ENCODE measurements around the gene FBXW4. TPM values are rescaled to one million over a fixed set of nuclear protein-coding genes. Genes with fewer than 3 reads are reported as not detected.

The FBXW4 gene
- total and polyA plus RNA-seq, 8 donors, result 36.6 to 95.3 (median 42.6) TPM

DNA sequence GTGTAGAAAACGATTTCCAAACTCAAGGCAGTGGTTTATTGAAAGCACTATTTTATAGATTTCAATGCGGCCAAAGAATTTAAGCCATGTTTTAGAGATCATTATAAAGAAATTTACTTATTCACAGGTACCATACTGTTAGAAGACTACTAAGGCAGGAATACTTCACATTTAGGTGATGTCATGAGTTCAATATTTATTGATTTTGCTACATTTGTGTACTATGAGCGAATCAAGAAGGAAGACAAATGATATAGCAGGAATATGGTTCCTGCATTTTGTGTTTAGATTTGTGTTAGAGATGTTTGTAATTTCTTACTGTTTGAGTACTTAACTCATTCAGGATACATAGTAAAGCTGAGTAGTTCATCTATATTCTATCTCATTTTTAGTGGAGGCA lies 1.7 kb upstream of the FBXW4 start:
- Histone ChIP-seq H3K36me3 (peaks cover 0 to 5% (median 0%) of the 10 kb centered on the region in 4 donors), H3K27me3 (no peaks in the 10 kb centered on the region), H3K4me1 (peaks cover 7 to 32% (median 22%) of the 10 kb centered on the region in 4 donors), H3K9me3 (no peaks in the 10 kb centered on the region), H3K27ac (no peak overlapping the region), H3K4me3 (no peak overlapping the region)
- 91 to 93% (median 92%) methylated on average over 3 of the region's 3 CpGs for WGBS, 5 donors
- intact Hi-C loops (cut with DNase I; ENCODE audit: low total_unique reads), result no loop called here
- no peak for DNase-seq
- TF ChIP-seq, protein P1, sequence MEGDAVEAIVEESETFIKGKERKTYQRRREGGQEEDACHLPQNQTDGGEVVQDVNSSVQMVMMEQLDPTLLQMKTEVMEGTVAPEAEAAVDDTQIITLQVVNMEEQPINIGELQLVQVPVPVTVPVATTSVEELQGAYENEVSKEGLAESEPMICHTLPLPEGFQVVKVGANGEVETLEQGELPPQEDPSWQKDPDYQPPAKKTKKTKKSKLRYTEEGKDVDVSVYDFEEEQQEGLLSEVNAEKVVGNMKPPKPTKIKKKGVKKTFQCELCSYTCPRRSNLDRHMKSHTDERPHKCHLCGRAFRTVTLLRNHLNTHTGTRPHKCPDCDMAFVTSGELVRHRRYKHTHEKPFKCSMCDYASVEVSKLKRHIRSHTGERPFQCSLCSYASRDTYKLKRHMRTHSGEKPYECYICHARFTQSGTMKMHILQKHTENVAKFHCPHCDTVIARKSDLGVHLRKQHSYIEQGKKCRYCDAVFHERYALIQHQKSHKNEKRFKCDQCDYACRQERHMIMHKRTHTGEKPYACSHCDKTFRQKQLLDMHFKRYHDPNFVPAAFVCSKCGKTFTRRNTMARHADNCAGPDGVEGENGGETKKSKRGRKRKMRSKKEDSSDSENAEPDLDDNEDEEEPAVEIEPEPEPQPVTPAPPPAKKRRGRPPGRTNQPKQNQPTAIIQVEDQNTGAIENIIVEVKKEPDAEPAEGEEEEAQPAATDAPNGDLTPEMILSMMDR (IDR thresholded peaks at IDR 0.05), result no peak
- TF ChIP-seq EP300 (IDR thresholded peaks at IDR 0.05) (no peak), POLR2AphosphoS5 (IDR thresholded peaks at IDR 0.05) (no peak), POLR2A (IDR thresholded peaks at IDR 0.05) (no peak)

DNA sequence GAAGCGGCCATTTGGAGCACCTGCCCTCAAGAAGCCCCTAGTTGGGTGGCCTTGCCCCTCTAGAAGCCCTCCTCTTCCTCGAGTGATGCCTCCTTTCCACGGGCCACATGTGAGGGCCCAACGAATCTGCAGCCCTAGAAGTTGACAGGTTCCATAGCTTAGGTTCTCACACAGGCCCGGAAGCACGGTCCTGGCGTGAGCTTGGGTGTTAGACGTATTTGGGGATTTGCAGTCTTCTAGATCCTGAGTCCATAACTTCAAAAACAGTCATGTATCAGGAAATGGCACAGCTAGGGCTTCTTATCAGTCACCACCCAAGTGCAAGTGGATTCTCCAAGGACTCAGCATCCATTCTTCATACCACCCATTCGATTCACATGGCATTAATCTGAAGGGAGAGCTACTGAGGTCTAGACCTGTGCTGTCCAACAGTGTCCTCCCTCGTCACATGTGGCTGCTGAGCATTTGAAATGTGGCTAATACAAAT lies 477 bp upstream of the FBXW4 start:
- Histone ChIP-seq H3K4me1 (peaks cover 15 to 44% (median 33%) of the 10 kb centered on the region in 4 donors), H3K4me3 (peak overlapping the region; percentile 70 to 92 (median 83)), H3K36me3 (peaks cover 0 to 5% (median 0%) of the 10 kb centered on the region in 4 donors), H3K9me3 (no peaks in the 10 kb centered on the region), H3K27me3 (no peaks in the 10 kb centered on the region), H3K27ac (peak overlapping the region; percentile 97 to 100 (median 99))
- no peak for TF ChIP-seq POLR2A (IDR thresholded peaks at IDR 0.05)
- no peak for TF ChIP-seq EP300 (IDR thresholded peaks at IDR 0.05)
- TF ChIP-seq, protein P1 (IDR thresholded peaks at IDR 0.05), result no peak
- no peak for TF ChIP-seq POLR2AphosphoS5 (IDR thresholded peaks at IDR 0.05)
- intact Hi-C loops (cut with DNase I; ENCODE audit: low total_unique reads), result no loop called here
- no peak for DNase-seq
- WGBS, 5 donors, result 62 to 72% (median 66%) methylated on average over 10 of the region's 10 CpGs

DNA sequence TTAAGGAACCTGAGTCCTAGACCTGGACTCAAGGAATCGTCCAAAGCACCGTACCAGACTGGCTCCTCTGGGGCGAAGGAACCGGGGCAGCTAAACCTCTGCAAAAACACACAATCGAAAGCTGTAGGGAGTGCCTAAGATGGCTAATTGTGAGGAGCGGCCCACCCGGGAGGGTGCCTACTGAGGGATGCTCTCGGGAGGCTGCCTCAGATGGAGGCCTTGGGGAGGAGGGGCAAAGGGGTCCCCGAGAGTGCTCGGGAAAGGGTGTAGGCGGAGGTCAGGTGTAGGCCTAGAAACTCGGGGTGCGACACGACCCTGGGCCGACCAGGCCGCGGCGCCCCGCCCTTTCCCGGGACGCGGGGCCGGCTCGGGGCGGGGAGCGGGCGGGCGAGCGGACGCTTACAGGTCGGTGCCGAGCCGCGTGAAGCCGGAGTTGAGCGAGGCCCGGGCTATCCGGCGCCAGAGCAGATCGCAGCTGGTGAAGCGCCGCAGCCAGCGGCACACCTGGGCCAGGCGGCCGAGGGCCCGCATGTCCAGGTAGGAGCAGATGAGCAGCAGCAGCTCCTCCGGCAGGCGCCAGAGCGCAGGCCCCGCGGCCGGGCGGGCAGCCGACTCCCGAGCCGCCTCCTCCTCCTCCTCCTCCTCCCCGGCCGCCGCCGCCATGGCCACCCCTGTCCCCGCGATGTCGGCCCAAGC lies 844 bp downstream of the FBXW4 start:
- intact Hi-C loops (cut with DNase I; ENCODE audit: low total_unique reads), result no loop called here
- no peak for TF ChIP-seq POLR2A (IDR thresholded peaks at IDR 0.05)
- no peak for TF ChIP-seq EP300 (IDR thresholded peaks at IDR 0.05)
- TF ChIP-seq, protein P1 (IDR thresholded peaks at IDR 0.05), result no peak
- TF ChIP-seq POLR2AphosphoS5 (IDR thresholded peaks at IDR 0.05), result peak in 1 of 3 donors; percentile 36
- H3K4me3 ChIP-seq, result peak overlapping the region; percentile 70 to 92 (median 83)

DNA sequence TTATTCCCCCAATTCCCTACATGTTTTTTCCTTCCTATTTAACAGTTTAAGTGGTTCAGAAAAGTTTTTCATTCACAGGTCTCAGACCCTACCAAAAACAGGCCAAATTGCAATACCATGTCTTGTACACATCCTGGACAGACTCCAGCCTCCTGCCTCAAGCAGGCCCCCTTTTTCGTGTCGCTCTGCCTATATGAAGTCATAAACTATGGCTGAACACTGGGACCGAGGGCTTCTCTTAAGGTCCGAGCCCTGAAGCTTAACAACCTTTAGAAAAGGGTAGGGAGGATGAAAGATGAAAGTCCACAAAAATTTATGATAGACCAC lies 1.4 kb downstream of the FBXW4 start:
- intact Hi-C loops (cut with DNase I; ENCODE audit: low total_unique reads), result no loop called here
- H3K9me3 ChIP-seq, result no peaks in the 10 kb centered on the region
- no peak for TF ChIP-seq POLR2A (IDR thresholded peaks at IDR 0.05)
- TF ChIP-seq POLR2AphosphoS5 (IDR thresholded peaks at IDR 0.05), result no peak
- TF ChIP-seq, protein P1 (IDR thresholded peaks at IDR 0.05), result no peak
- TF ChIP-seq EP300 (IDR thresholded peaks at IDR 0.05), result no peak
- peak overlapping the region; percentile 70 to 92 (median 83) for H3K4me3 ChIP-seq
- H3K4me1 ChIP-seq, result peaks cover 20 to 55% (median 42%) of the 10 kb centered on the region in 4 donors
- peak in 1 of 2 donors; percentile 76 for DNase-seq
- peak overlapping the region; percentile 97 to 100 (median 99) for H3K27ac ChIP-seq
- no peaks in the 10 kb centered on the region for H3K27me3 ChIP-seq
- WGBS, 5 donors, result 0 to 6% (median 1%) methylated on average over 4 of the region's 4 CpGs
- H3K36me3 ChIP-seq, result no peaks in the 10 kb centered on the region

More for the DNA sequence above, 844 bp downstream of the FBXW4 start:
- DNase-seq, result peak; percentile 72 to 85
- WGBS, 5 donors, result 0 to 1% (median 0%) methylated on average over 30 to 63 of the region's 63 CpGs
- H3K9me3 ChIP-seq, result no peaks in the 10 kb centered on the region
- peak overlapping the region; percentile 97 to 100 (median 99) for H3K27ac ChIP-seq
- peaks cover 20 to 55% (median 40%) of the 10 kb centered on the region in 4 donors for H3K4me1 ChIP-seq
- no peaks in the 10 kb centered on the region for H3K36me3 ChIP-seq
- no peaks in the 10 kb centered on the region for H3K27me3 ChIP-seq

Data from stomach (tissue), 9 donors.